H1 (cell line): ENCODE results near the gene C5orf58.

Source experiments
- BACH1 ChIP-seq: IDR thresholded peaks from 2 replicates; pipeline ENCODE4 v1.6.1; 2012; ENCODE audit warnings: low read length, improper control_type of control experiment
- BRCA1 ChIP-seq: IDR thresholded peaks from 2 replicates; pipeline ENCODE4 v1.6.1; 2012; ENCODE audit warnings: low read depth, low read length, improper control_type of control experiment
- CTCF ChIP-seq, 3 experiments: IDR thresholded peaks; 1 replicate in 2 of 3; 2 replicates in 1 of 3; pipeline versions ENCODE4 v1.5.1 to v1.6.1; 2011; ENCODE audit warnings: low read length in 3 of 3, mild to moderate bottlenecking in 3 of 3, inconsistent platforms in 2 of 3, low read depth in 1 of 3, moderate library complexity in 1 of 3; ENCODE audit not compliant: insufficient read depth in 1 of 3; ENCODE audit errors: control extremely low read depth in 1 of 3
- EP300 ChIP-seq, 2 experiments: IDR thresholded peaks; 1 replicate in 1 of 2; 2 replicates in 1 of 2; pipeline ENCODE4 v1.6.1; 2011 to 2012; ENCODE audit warnings: low read depth in 2 of 2, low read length in 2 of 2, mild to moderate bottlenecking in 2 of 2, borderline replicate concordance in 1 of 2, inconsistent platforms in 1 of 2, moderate library complexity in 1 of 2
- GABPA ChIP-seq: IDR thresholded peaks from 2 replicates; pipeline ENCODE4 v1.6.1; 2011; ENCODE audit warnings: mild to moderate bottlenecking, low read length, moderate library complexity, borderline replicate concordance; ENCODE audit not compliant: insufficient read depth
- HDAC6 ChIP-seq: IDR thresholded peaks from one replicate; pipeline ENCODE4 v1.7.1; 2012; ENCODE audit warnings: low read depth, mild to moderate bottlenecking, inconsistent platforms, low read length, moderate library complexity
- KDM1A ChIP-seq: fragments of 200-600, 300-600 bp; sonication (generic); IDR thresholded peaks from 2 replicates; pipeline ENCODE4 v1.7.1; 2016; ENCODE audit warnings: mild to moderate bottlenecking, low read length, borderline replicate concordance
- PHF8 ChIP-seq: fragments of 200-600 bp; sonication (generic); conservative IDR thresholded peaks from 2 replicates; pipeline ENCODE4 v1.7.1; 2012; ENCODE audit warnings: low read depth, mild to moderate bottlenecking, inconsistent platforms, low read length, moderate library complexity
- POLR2AphosphoS5 ChIP-seq: IDR thresholded peaks from 2 replicates; pipeline ENCODE4 v1.6.1; 2011; ENCODE audit warnings: low read depth, low read length
- TEAD4 ChIP-seq: IDR thresholded peaks from 2 replicates; pipeline ENCODE4 v1.6.1; 2012; ENCODE audit warnings: low read depth, low read length, inconsistent platforms, mixed read lengths
- ZNF274 ChIP-seq: IDR thresholded peaks from 2 replicates; pipeline ENCODE4 v1.7.0; 2012; ENCODE audit warnings: low read length, borderline replicate concordance; ENCODE audit errors: extremely low read depth

GRCh38 chr5:170225326-170226128, 7.3 kb upstream of the C5orf58 start:
- TF ChIP-seq KDM1A (no peak), POLR2AphosphoS5 (no peak), CTCF (IDR thresholded peaks at IDR 0.05; ENCODE audit: control extremely low read depth in 1 of 3, insufficient read depth in 1 of 3, low read depth in 1 of 3, low read length in 3 of 3) (peak; percentile 29 to 85 (median 65)), ZNF274 (no peak), TEAD4 (no peak), HDAC6 (no peak), PHF8 (no peak), BRCA1 (no peak), EP300 (IDR thresholded peaks at IDR 0.05; ENCODE audit: borderline replicate concordance in 1 of 2, low read depth in 2 of 2, low read length in 2 of 2) (no peak), GABPA (no peak), BACH1 (no peak)
